HFFc6 (cell line): ENCODE data around the gene SIPA1L3. TPM values are rescaled to one million over a fixed set of nuclear protein-coding genes. Genes with fewer than 3 reads are reported as not detected.

Experiments
- DNase-seq: peaks from one replicate; pipeline ENCODE4 v3.0.0-alpha.2; 2018
- H3K27ac Mint-ChIP-seq: 2 replicates; pipeline ENCODE4 v1.8.0; 2020; ENCODE audit warnings: mild to moderate bottlenecking, mixed read lengths
- H3K27me3 Mint-ChIP-seq: 2 replicates; pipeline ENCODE4 v1.8.0; 2021; ENCODE audit warnings: mild to moderate bottlenecking, moderate library complexity, mixed read lengths; ENCODE audit not compliant: insufficient read depth
- H3K36me3 Mint-ChIP-seq: 2 replicates; pipeline ENCODE4 v1.8.0; 2021; ENCODE audit warnings: low read depth, mixed read lengths
- H3K4me1 Mint-ChIP-seq: 2 replicates; pipeline ENCODE4 v1.8.0; 2020; ENCODE audit warnings: low read depth, mixed read lengths
- H3K4me3 Mint-ChIP-seq: 2 replicates; pipeline ENCODE4 v1.8.0; 2020; ENCODE audit warnings: mild to moderate bottlenecking, moderate library complexity, mixed read lengths
- H3K9me3 Mint-ChIP-seq: 2 replicates; pipeline ENCODE4 v1.8.0; 2020; ENCODE audit warnings: mild to moderate bottlenecking, mixed read lengths
- total RNA-seq, 6 experiments: library from RNA; stranded (reverse); fragmentation: NEBNext Ultra II Directional; extraction: Animal tissue kit (Norgen Biotek cat#: 25700); gene quantifications; 2 replicates in 1 of 6; 3 replicates in 5 of 6; pipeline ENCODE4 v1.2.3, GENCODE V29; 2021
- TF ChIP-seq, protein P1 (sequence below): fragments of 200-600 bp; sonication (generic); IDR thresholded peaks from 2 replicates; pipeline ENCODE4 v1.5.0; 2021; ENCODE audit warnings: antibody characterized with exemption, mild to moderate bottlenecking

SIPA1L3 gene
- total RNA-seq, 6 experiments from 2014 or later: 34.0 to 46.7 (median 41.8) TPM

GRCh38 chr19:38057959-38058690 lies 151.1 kb downstream of the SIPA1L3 start:
- TF ChIP-seq, protein P1, sequence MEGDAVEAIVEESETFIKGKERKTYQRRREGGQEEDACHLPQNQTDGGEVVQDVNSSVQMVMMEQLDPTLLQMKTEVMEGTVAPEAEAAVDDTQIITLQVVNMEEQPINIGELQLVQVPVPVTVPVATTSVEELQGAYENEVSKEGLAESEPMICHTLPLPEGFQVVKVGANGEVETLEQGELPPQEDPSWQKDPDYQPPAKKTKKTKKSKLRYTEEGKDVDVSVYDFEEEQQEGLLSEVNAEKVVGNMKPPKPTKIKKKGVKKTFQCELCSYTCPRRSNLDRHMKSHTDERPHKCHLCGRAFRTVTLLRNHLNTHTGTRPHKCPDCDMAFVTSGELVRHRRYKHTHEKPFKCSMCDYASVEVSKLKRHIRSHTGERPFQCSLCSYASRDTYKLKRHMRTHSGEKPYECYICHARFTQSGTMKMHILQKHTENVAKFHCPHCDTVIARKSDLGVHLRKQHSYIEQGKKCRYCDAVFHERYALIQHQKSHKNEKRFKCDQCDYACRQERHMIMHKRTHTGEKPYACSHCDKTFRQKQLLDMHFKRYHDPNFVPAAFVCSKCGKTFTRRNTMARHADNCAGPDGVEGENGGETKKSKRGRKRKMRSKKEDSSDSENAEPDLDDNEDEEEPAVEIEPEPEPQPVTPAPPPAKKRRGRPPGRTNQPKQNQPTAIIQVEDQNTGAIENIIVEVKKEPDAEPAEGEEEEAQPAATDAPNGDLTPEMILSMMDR: no peak
- H3K27me3 Mint-ChIP-seq: no peaks in the 10 kb centered on the region; the same call in 1 of the 2 replicates
- H3K27ac Mint-ChIP-seq: peak overlapping the region; percentile 36
- no peak overlapping the region for H3K4me3 Mint-ChIP-seq
- H3K9me3 Mint-ChIP-seq: no peaks in the 10 kb centered on the region
- H3K36me3 Mint-ChIP-seq: no peaks in the 10 kb centered on the region
- H3K4me1 Mint-ChIP-seq: peaks cover 42% of the 10 kb centered on the region
- no peak for DNase-seq

DNA sequence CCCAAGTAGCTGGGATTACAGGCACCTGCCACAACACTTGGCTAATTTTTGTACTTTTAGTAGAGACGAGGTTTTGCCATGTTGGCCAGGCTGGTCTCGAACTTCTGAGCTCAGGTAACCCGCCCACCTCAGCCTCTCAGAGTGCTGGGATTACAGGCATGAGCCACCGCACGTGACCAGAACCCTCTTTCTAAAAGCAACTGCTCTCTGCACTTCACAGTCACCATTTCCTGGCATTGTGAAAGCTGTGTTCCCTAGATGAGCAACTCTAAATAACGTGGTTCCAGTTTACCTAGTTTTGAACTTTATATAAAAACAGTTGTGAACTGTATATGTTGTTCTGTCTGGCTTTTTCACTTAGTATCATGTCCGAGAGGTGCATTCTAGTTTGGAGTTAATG lies 152.9 kb downstream of the SIPA1L3 start:
- no peaks in the 10 kb centered on the region for H3K36me3 Mint-ChIP-seq
- TF ChIP-seq, protein P1: no peak
- peak overlapping the region; percentile 86 for H3K27ac Mint-ChIP-seq

DNA sequence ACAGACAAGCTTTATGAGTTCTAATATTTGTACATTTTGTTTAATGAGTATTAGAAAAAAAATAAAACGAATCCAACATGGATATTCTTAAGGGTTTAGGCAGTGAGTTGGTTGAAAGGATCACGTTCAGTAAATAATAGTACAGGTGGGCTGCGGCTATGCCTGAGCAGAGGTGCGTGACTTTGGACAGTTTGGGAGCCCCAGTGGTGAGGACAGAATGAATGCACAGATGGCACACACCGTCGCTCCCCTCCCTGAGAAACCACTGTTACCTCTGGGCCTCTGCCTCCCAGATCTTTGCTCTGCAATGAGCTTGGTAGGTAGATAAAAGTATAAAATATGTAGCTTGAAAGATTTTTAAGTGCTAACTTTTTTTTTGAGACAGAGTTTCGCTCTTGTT lies 153.3 kb downstream of the SIPA1L3 start:
- no peak for DNase-seq
- H3K9me3 Mint-ChIP-seq: no peaks in the 10 kb centered on the region
- no peak overlapping the region for H3K4me3 Mint-ChIP-seq
- H3K27ac Mint-ChIP-seq: peak overlapping the region; percentile 86
- H3K27me3 Mint-ChIP-seq: no peaks in the 10 kb centered on the region; the same call in 1 of the 2 replicates
- TF ChIP-seq, protein P1: no peak
- H3K36me3 Mint-ChIP-seq: no peaks in the 10 kb centered on the region
- H3K4me1 Mint-ChIP-seq: peaks cover 43% of the 10 kb centered on the region

More for the DNA sequence above, 152.9 kb downstream of the SIPA1L3 start:
- Mint-ChIP-seq H3K27me3 (no peaks in the 10 kb centered on the region; the same call in 1 of the 2 replicates), H3K9me3 (no peaks in the 10 kb centered on the region), H3K4me3 (no peak overlapping the region), H3K4me1 (peaks cover 43% of the 10 kb centered on the region)
- no peak for DNase-seq

DNA sequence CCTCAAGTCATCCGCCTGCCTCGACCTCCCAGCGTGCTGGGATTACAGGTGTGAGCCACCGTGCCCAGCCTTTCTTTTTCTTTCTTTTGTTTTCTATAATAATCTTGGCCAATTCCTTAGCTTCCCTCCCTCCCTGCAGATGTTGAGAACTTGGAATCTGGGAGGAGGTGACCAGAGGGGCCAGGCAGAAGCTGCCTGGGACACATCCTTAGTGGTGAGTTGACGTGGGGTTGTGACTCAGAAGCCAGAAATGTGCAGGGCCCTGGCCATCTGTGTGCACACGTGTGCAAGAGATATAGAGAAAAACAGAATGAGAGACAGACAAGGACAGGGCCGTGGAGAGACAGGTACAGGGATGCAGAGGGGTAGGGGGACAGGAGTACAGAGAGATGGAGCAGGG lies 154.3 kb downstream of the SIPA1L3 start:
- Mint-ChIP-seq H3K4me1 (peaks cover 43% of the 10 kb centered on the region), H3K4me3 (peak overlapping the region; percentile 38), H3K36me3 (no peaks in the 10 kb centered on the region), H3K27me3 (no peaks in the 10 kb centered on the region; the same call in 1 of the 2 replicates), H3K9me3 (no peaks in the 10 kb centered on the region), H3K27ac (peak overlapping the region; percentile 86)
- peak; percentile 69 for DNase-seq
- TF ChIP-seq, protein P1: no peak

GRCh38 chr19:38062959-38063761 lies 156.2 kb downstream of the SIPA1L3 start:
- DNase-seq: no peak
- Mint-ChIP-seq H3K27ac (peak overlapping the region; percentile 71), H3K9me3 (no peaks in the 10 kb centered on the region), H3K27me3 (no peaks in the 10 kb centered on the region; the same call in 1 of the 2 replicates), H3K36me3 (no peaks in the 10 kb centered on the region), H3K4me1 (peaks cover 38% of the 10 kb centered on the region), H3K4me3 (no peak overlapping the region)
- TF ChIP-seq, protein P1: no peak
